NT2/D1 (cell line): ENCODE data around the gene NCOA3.

ENCODE experiments used
- DNase-seq: peaks from one replicate; pipeline ENCODE4 v3.0.0-alpha.2; 2011; ENCODE audit warnings: low read depth, low spot score
- H3K27me3 ChIP-seq: 2 replicates; pipeline ENCODE4 v1.6.0; 2011; ENCODE audit warnings: mild to moderate bottlenecking; ENCODE audit not compliant: insufficient read length, insufficient read depth
- H3K36me3 ChIP-seq: 2 replicates; pipeline ENCODE4 v1.6.1; 2011; ENCODE audit warnings: mild to moderate bottlenecking, low read length, mixed read lengths; ENCODE audit not compliant: insufficient read depth, insufficient read length
- H3K4me1 ChIP-seq: 2 replicates; pipeline ENCODE4 v1.5.1; 2011; ENCODE audit not compliant: insufficient read depth, insufficient read length
- H3K4me3 ChIP-seq: 2 replicates; pipeline ENCODE4 v1.5.1; 2011; ENCODE audit warnings: low read depth; ENCODE audit not compliant: insufficient read length
- H3K9ac ChIP-seq: 2 replicates; pipeline ENCODE4 v1.6.0; 2011; ENCODE audit warnings: low read depth; ENCODE audit not compliant: insufficient read length
- H3K9me3 ChIP-seq: 2 replicates; pipeline ENCODE4 v1.5.1; 2011; ENCODE audit warnings: mild to moderate bottlenecking, low read length; ENCODE audit not compliant: insufficient read depth
- SUZ12 ChIP-seq: IDR thresholded peaks from 2 replicates; pipeline ENCODE4 v1.6.1; 2011; ENCODE audit not compliant: insufficient read length, insufficient read depth; ENCODE audit errors: extremely low read depth
- YY1 ChIP-seq: IDR thresholded peaks from 2 replicates; pipeline ENCODE4 v1.6.1; 2011; ENCODE audit not compliant: insufficient read length, insufficient read depth
- ZNF274 ChIP-seq: IDR thresholded peaks from 2 replicates; pipeline ENCODE4 v1.6.1; 2011; ENCODE audit warnings: mild to moderate bottlenecking, low read depth, low read length

NCOA3 gene

DNA sequence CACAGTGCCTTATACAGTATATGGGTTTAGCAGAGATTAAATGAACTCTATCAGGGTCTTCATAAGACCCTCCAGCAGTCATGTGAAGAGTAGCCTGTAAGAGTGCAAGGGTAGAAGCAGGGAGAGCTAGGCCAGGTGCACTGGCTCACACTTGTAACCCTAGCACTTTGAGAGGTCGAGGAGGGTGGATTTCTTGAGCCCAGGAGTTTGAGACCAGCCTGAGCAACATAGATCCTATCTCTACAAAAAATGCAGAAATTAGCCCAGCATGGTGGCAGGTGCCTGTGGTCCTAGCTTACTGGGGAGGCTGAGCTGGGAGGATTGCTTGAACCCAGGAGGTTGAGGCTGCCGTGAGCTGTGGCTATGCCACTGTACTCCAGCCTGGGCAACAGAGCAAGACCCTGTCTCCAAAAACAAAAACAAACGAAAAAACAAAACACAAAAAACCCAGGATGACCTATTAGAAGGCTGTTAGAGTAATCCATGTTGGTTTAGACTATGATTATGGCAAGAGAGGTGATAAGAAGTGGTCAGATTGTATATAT, 31.9 kb downstream of the NCOA3 start:
- Histone ChIP-seq H3K36me3 (no peaks in the 10 kb centered on the region), H3K9me3 (no peaks in the 10 kb centered on the region), H3K4me3 (no peak overlapping the region), H3K4me1 (no peaks in the 10 kb centered on the region), H3K27me3 (no peaks in the 10 kb centered on the region), H3K9ac (no peak overlapping the region)
- no peak for DNase-seq
- TF ChIP-seq YY1 (no peak), ZNF274 (no peak), SUZ12 (no peak)

DNA sequence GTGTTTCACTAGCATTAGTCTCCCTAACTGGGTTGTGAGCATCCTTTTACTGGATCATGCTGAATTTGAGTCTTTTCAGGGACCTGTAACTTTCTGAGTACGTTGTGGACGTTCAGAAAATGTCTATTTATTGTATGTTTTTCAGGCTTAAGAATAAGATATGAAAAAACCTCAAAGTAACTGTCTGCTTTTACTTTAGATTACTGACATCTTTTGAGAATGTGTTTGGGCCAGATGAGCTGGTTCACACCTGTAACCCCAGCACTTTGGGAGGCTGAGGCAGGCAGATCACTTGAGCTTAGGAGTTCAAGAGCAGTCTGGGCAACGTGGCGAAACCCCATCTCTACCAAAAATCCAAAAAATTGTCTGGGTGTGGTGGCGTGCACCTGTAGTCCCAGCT, 32.7 kb downstream of the NCOA3 start:
- Histone ChIP-seq H3K4me1 (no peaks in the 10 kb centered on the region), H3K4me3 (no peak overlapping the region), H3K9ac (no peak overlapping the region), H3K27me3 (no peaks in the 10 kb centered on the region), H3K36me3 (no peaks in the 10 kb centered on the region), H3K9me3 (no peaks in the 10 kb centered on the region)
- no peak for TF ChIP-seq YY1
- TF ChIP-seq ZNF274, result no peak
- no peak for TF ChIP-seq SUZ12
- no peak for DNase-seq

DNA sequence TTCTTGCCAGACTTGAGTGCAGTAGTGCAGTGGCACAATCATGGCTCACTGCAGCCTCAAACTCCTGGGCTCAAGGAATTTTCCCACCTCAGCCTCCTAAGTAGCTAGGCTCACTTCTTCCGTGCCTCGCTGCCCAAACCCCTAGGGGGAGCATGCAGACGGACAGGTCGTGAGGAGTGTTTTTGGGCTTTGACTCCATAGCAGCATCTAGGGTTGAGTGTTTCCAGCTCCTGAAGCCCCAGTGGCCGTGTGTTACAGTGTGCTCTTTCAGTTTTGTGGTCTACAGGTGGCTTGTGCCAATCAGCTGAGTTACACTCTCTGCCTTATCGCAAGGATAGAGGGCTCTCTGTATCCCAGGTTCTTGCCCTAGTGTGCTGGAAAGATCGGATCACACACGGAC, 33.4 kb downstream of the NCOA3 start:
- no peak overlapping the region for H3K9ac ChIP-seq
- no peak overlapping the region for H3K4me3 ChIP-seq
- TF ChIP-seq ZNF274, result no peak
- TF ChIP-seq SUZ12, result no peak
- TF ChIP-seq YY1, result no peak
- H3K36me3 ChIP-seq, result no peaks in the 10 kb centered on the region
- H3K27me3 ChIP-seq, result no peaks in the 10 kb centered on the region
- no peaks in the 10 kb centered on the region for H3K9me3 ChIP-seq
- H3K4me1 ChIP-seq, result no peaks in the 10 kb centered on the region
- DNase-seq, result peak; percentile 52

DNA sequence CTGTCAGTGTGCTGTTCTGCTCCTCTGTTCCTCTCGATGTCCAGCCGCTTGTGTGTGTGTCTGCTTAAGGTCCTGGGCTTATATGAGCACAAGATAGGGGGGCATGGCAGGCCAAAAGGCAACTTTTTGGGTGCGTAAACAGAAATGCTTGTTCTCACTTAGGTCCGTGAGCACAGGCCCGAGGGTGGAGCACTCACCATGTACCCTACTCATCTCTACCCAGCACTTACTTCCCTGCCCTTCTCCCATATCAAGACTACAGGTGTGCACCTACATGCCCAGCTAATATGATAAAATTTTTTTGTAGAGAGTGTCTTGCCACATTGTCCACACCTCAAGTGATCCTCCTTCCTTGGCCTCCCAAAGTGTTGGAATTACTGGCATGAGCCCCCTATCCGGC, 34.3 kb downstream of the NCOA3 start:
- Histone ChIP-seq H3K9me3 (no peaks in the 10 kb centered on the region), H3K27me3 (no peaks in the 10 kb centered on the region), H3K9ac (no peak overlapping the region), H3K4me3 (no peak overlapping the region), H3K4me1 (no peaks in the 10 kb centered on the region), H3K36me3 (no peaks in the 10 kb centered on the region)
- DNase-seq, result no peak
- TF ChIP-seq SUZ12 (no peak), YY1 (no peak), ZNF274 (no peak)

DNA sequence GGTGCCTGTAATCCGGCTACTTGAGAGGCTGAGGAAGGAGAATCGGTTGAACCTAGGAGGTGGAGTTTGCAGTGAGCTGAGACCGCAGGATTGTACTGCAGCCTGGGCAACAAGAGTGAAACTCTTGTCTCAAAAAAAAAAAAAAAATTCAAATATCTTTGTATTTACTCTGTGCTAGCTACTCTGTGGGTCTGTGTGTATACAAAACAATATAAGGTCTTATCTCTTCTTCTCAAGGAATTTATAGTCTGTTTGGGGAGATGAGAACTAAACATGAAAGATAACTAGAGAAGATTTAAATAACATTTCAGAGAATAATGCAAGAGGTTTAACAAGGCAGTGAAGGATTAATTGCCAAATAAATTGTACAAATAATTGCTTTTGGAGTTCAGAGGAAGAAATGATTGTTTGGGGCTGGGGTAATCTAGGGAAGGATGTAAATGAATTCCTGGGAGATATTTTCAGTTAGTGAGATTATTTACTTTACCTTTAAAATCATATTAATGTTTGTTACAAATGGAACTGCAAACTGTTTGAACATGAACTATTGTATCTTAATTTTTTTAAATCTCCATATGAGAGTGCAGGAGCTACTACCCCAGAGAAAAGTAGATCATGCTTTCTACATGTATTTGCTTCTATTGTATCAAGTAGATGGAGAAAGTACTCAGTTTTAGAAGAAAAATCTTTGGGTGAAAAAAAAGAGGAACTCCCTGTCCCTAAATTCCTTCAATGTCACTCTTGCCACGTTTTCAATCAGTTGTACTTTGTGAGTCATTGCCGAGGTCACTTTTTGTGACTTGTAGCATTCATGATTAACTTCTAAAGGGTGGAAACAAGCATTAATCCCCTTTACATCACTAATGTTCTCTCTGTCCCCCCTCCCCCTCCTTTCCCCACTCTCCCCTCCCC, 39.0 kb downstream of the NCOA3 start:
- no peak overlapping the region for H3K9ac ChIP-seq
- no peaks in the 10 kb centered on the region for H3K9me3 ChIP-seq
- H3K36me3 ChIP-seq, result no peaks in the 10 kb centered on the region
- DNase-seq, result no peak
- H3K27me3 ChIP-seq, result no peaks in the 10 kb centered on the region
- H3K4me1 ChIP-seq, result peaks cover 2% of the 10 kb centered on the region
- H3K4me3 ChIP-seq, result no peak overlapping the region
- no peak for TF ChIP-seq YY1
- TF ChIP-seq ZNF274, result no peak
- no peak for TF ChIP-seq SUZ12

DNA sequence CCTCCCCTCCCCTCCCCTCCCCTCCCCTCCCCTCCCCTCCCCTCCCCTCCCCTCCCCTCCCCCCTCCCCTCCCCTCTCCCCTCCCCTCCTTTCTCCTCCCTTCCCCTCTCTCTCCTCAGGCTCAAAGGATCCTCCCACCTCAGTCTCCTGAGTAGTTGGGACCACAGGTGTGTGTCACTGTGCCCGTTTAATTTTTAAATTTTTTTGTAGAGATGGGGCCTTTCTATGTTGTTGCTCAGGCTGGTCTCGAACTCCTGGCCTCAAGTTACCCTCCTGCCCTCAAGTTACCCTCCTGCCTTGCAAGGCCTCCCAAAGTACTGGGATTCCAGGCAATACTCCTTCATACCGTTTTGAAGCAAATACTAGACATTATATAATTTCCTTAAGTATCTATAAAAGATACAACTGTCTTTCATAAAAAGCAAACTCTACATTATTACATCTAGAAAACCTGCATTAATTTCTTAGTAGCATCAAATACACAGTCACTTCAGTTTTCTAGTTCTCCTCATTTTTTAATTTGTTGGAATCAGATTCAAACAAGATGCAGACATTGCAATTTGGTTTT, 39.8 kb downstream of the NCOA3 start:
- H3K9ac ChIP-seq, result no peak overlapping the region
- no peak overlapping the region for H3K4me3 ChIP-seq
- DNase-seq, result no peak
- H3K4me1 ChIP-seq, result peaks cover 2% of the 10 kb centered on the region
- no peaks in the 10 kb centered on the region for H3K9me3 ChIP-seq
- TF ChIP-seq YY1 (no peak), ZNF274 (no peak), SUZ12 (no peak)
- H3K36me3 ChIP-seq, result no peaks in the 10 kb centered on the region
- H3K27me3 ChIP-seq, result no peaks in the 10 kb centered on the region

DNA sequence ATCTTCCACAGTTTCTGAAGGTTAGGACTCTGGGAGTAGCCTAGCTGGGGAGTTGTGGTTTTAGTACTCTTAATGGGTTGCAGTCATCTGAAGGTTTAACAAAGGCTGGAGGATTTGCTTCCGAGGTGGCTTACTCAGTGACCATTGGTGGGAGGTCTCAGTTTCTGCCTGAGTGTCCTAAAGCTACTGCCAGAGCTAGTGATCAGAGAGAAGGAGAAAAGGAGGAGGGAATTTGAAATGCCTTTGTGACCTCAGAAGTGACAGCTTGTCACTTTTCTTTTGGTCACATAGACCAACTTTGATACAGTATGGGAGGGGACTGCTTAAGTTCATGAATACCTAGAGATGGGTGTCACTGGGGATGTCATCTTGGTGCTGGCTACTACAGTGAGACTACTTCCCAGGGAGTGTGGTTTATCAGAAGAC, 41.3 kb downstream of the NCOA3 start:
- Histone ChIP-seq H3K36me3 (no peaks in the 10 kb centered on the region), H3K9ac (no peak overlapping the region), H3K4me1 (peaks cover 2% of the 10 kb centered on the region), H3K27me3 (no peaks in the 10 kb centered on the region), H3K4me3 (no peak overlapping the region), H3K9me3 (no peaks in the 10 kb centered on the region)
- TF ChIP-seq ZNF274, result no peak
- no peak for TF ChIP-seq YY1
- TF ChIP-seq SUZ12, result no peak
- no peak for DNase-seq

DNA sequence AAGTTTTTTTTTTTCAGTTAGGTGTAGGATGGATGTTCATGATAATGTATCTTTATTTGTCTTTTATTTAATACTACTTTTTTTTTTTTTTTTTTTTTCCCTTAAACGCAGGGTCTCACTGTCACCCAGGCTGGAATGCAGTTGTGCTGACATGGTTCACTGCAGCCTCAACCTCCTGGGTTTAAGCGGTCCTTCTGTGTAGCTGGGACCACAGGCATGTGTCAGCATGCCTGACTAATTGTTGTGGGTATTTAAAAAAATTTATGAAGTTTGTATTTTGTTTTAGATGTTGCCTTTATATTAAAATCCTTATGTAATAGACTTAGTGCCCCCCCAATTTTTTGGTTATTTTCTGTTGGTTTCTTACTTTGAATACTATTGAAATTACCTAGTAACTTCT, 42.6 kb downstream of the NCOA3 start:
- Histone ChIP-seq H3K4me3 (no peak overlapping the region), H3K36me3 (no peaks in the 10 kb centered on the region), H3K9me3 (no peaks in the 10 kb centered on the region), H3K4me1 (peaks cover 2% of the 10 kb centered on the region), H3K9ac (no peak overlapping the region), H3K27me3 (no peaks in the 10 kb centered on the region)
- no peak for DNase-seq
- TF ChIP-seq YY1 (no peak), SUZ12 (no peak), ZNF274 (no peak)
